H1 (cell line): Measurements from ENCODE around the gene DOCK1. TPM values are rescaled to one million over a fixed set of nuclear protein-coding genes. Genes with fewer than 3 reads are reported as not detected.

Source experiments
- CTCF ChIA-PET: fragments of 300-600 bp; sonication (Branson Sonifier 250); formaldehyde crosslinking; loops from one replicate; lab custom pipeline; 2021; ENCODE audit not compliant: partially characterized antibody; lab: Charles Lee
- POLR2A ChIA-PET: fragments of 300-600 bp; sonication (Branson Sonifier 250); formaldehyde crosslinking; loops from one replicate; lab custom pipeline; 2021; ENCODE audit warnings: inconsistent platforms; ENCODE audit not compliant: partially characterized antibody; lab: Charles Lee
- DNase-seq, 2 experiments: peaks; one replicate each; pipeline versions ENCODE4 v3.0.0 to v3.0.0-alpha.2; 2010 to 2022; ENCODE audit warnings: low spot score in 2 of 2, low read depth in 1 of 2, mixed read lengths in 1 of 2
- FAIRE-seq: peaks from 2 replicates; lab custom pipeline; 2011; peaks lifted over from hg19 to GRCh38; lab: Jason Lieb, UNC
- H2AFZ ChIP-seq: 2 replicates; pipeline ENCODE4 v1.8.1; 2012; ENCODE audit warnings: low read length, inconsistent platforms
- H2AK5ac ChIP-seq: 2 replicates; pipeline ENCODE4 v1.6.1; 2013; ENCODE audit warnings: low read depth, low read length
- H2BK120ac ChIP-seq: replicated peaks from 2 replicates; pipeline ENCODE3; 2013; ENCODE audit warnings: low read depth, low read length, inconsistent platforms
- H2BK12ac ChIP-seq: 2 replicates; pipeline ENCODE4 v1.6.1; 2013; ENCODE audit warnings: low read depth, low read length
- H2BK15ac ChIP-seq: 2 replicates; pipeline ENCODE4 v1.6.1; 2013; ENCODE audit warnings: low read length
- H2BK20ac ChIP-seq: 2 replicates; pipeline ENCODE4 v1.6.1; 2013; ENCODE audit warnings: low read length
- H2BK5ac ChIP-seq: 2 replicates; pipeline ENCODE4 v1.6.1; 2013; ENCODE audit warnings: low read depth, low read length
- H3K14ac ChIP-seq: 2 replicates; pipeline ENCODE4 v1.6.1; 2013; ENCODE audit warnings: inconsistent platforms; ENCODE audit not compliant: insufficient read length
- H3K18ac ChIP-seq: 2 replicates; pipeline ENCODE4 v1.6.1; 2013; ENCODE audit warnings: low read length; ENCODE audit errors: extremely low read depth
- H3K23ac ChIP-seq: 2 replicates; pipeline ENCODE4 v1.6.1; 2013; ENCODE audit warnings: inconsistent platforms; ENCODE audit not compliant: insufficient read length
- H3K23me2 ChIP-seq: 2 replicates; pipeline ENCODE4 v1.6.1; 2013; ENCODE audit warnings: low read depth, low read length
- H3K27ac ChIP-seq: 2 replicates; pipeline ENCODE4 v1.6.1; 2011; ENCODE audit warnings: low read depth, low read length, inconsistent platforms
- H3K27me3 ChIP-seq, 4 experiments: replicated peaks in 1 of 4; 1 replicate in 1 of 4; 2 replicates in 3 of 4; pipeline versions ENCODE4 v1.6.1 to v1.8.1; 2011 to 2013; ENCODE audit warnings: low read length in 3 of 4, mild to moderate bottlenecking in 3 of 4, inconsistent platforms in 2 of 4, mixed read lengths in 2 of 4, moderate library complexity in 1 of 4; ENCODE audit not compliant: control insufficient read depth in 3 of 4, insufficient read depth in 3 of 4; ENCODE audit errors: extremely low read depth in 1 of 4
- H3K36me3 ChIP-seq, 4 experiments: 2 replicates each; pipeline versions ENCODE4 v1.6.1 to v1.8.1; 2011 to 2013; ENCODE audit warnings: mild to moderate bottlenecking in 4 of 4, low read length in 3 of 4, moderate library complexity in 2 of 4, control low read depth in 1 of 4, inconsistent platforms in 1 of 4; ENCODE audit not compliant: insufficient read depth in 4 of 4, control insufficient read depth in 2 of 4
- H3K4ac ChIP-seq: replicated peaks from 2 replicates; pipeline ENCODE3; 2013; ENCODE audit warnings: low read length, low read depth, mixed read lengths, inconsistent platforms; ENCODE audit not compliant: insufficient read length
- H3K4me1 ChIP-seq, 4 experiments: replicated peaks in 1 of 4; 1 replicate in 1 of 4; 2 replicates in 3 of 4; pipeline versions ENCODE4 v1.6.1 to v1.8.1; 2011 to 2013; ENCODE audit warnings: low read length in 3 of 4, inconsistent platforms in 2 of 4, mixed read lengths in 1 of 4; ENCODE audit not compliant: insufficient read depth in 4 of 4, control insufficient read depth in 3 of 4
- H3K4me2 ChIP-seq, 2 experiments: 2 replicates each; pipeline versions ENCODE4 v1.6.1 to v1.8.1; 2011 to 2013; ENCODE audit warnings: low read depth in 2 of 2, low read length in 2 of 2, control low read depth in 1 of 2, inconsistent platforms in 1 of 2, mild to moderate bottlenecking in 1 of 2; ENCODE audit not compliant: insufficient read depth in 1 of 2
- H3K4me3 ChIP-seq, 4 experiments: fragments of 200-600, 300-600 bp in 1 of 4; sonication (generic), shearing (Covaris generic), sonication (Bioruptor Twin) in 1 of 4; 2 replicates each; pipeline versions ENCODE4 v1.5.1 to v1.8.1; 2011 to 2016; ENCODE audit warnings: low read length in 4 of 4, low read depth in 3 of 4, control low read depth in 2 of 4, inconsistent platforms in 2 of 4, mild to moderate bottlenecking in 2 of 4, mixed read lengths in 1 of 4, moderate library complexity in 1 of 4; ENCODE audit not compliant: insufficient read depth in 2 of 4; ENCODE audit errors: extremely low read depth in 1 of 4
- H3K56ac ChIP-seq: replicated peaks from 2 replicates; pipeline ENCODE3; 2013; ENCODE audit warnings: low read depth, mild to moderate bottlenecking, mixed read lengths, low read length, inconsistent platforms; ENCODE audit not compliant: insufficient read length
- H3K79me1 ChIP-seq: 2 replicates; pipeline ENCODE4 v1.6.1; 2013; ENCODE audit warnings: low read depth, low read length, control low read depth
- H3K79me2 ChIP-seq, 2 experiments: 2 replicates each; pipeline versions ENCODE4 v1.6.1 to v1.8.1; 2012 to 2013; ENCODE audit warnings: low read length in 2 of 2, mild to moderate bottlenecking in 2 of 2, inconsistent platforms in 1 of 2; ENCODE audit not compliant: insufficient read depth in 2 of 2, control insufficient read depth in 1 of 2
- H3K9ac ChIP-seq, 4 experiments: replicated peaks in 1 of 4; 1 replicate in 1 of 4; 2 replicates in 3 of 4; pipeline versions ENCODE4 v1.6.1 to v1.8.1; 2011 to 2013; ENCODE audit warnings: low read depth in 3 of 4, low read length in 3 of 4, control low read depth in 2 of 4, mild to moderate bottlenecking in 2 of 4, moderate library complexity in 2 of 4, inconsistent platforms in 1 of 4; ENCODE audit errors: extremely low read depth in 1 of 4
- H3K9me3 ChIP-seq, 2 experiments: 2 replicates each; pipeline versions ENCODE4 v1.6.1 to v1.8.1; 2012 to 2013; ENCODE audit warnings: mild to moderate bottlenecking in 2 of 2, moderate library complexity in 2 of 2, control low read depth in 1 of 2, inconsistent platforms in 1 of 2, low read depth in 1 of 2, low read length in 1 of 2, mixed read lengths in 1 of 2; ENCODE audit not compliant: insufficient read depth in 2 of 2
- H4K20me1 ChIP-seq, 2 experiments: replicated peaks in 1 of 2; 2 replicates each; pipeline versions ENCODE3 to v1.8.1; 2011 to 2013; ENCODE audit warnings: inconsistent platforms in 2 of 2, low read length in 2 of 2, mild to moderate bottlenecking in 1 of 2; ENCODE audit not compliant: insufficient read depth in 2 of 2, control insufficient read depth in 1 of 2
- H4K5ac ChIP-seq: 2 replicates; pipeline ENCODE4 v1.6.1; 2013; ENCODE audit warnings: low read length, low read depth, mixed read lengths, inconsistent platforms; ENCODE audit not compliant: insufficient read length
- H4K8ac ChIP-seq: 2 replicates; pipeline ENCODE4 v1.8.0; 2013; ENCODE audit warnings: mild to moderate bottlenecking, moderate library complexity, low read length, inconsistent platforms; ENCODE audit not compliant: insufficient read depth; ENCODE audit errors: extremely low read depth
- H4K91ac ChIP-seq: replicated peaks from 2 replicates; pipeline ENCODE3; 2013; ENCODE audit warnings: low read length, mixed read lengths, inconsistent platforms; ENCODE audit not compliant: insufficient read length
- BACH1 ChIP-seq: IDR thresholded peaks from 2 replicates; pipeline ENCODE4 v1.6.1; 2012; ENCODE audit warnings: low read length, improper control_type of control experiment
- CTBP2 ChIP-seq: IDR thresholded peaks from 2 replicates; pipeline ENCODE4 v1.7.0; 2011; ENCODE audit warnings: borderline replicate concordance, mild to moderate bottlenecking, moderate library complexity, mixed read lengths, low read length; ENCODE audit not compliant: insufficient read depth, insufficient read length
- CTCF ChIP-seq, 3 experiments: IDR thresholded peaks; 1 replicate in 2 of 3; 2 replicates in 1 of 3; pipeline versions ENCODE4 v1.5.1 to v1.6.1; 2011; ENCODE audit warnings: low read length in 3 of 3, mild to moderate bottlenecking in 3 of 3, inconsistent platforms in 2 of 3, low read depth in 1 of 3, moderate library complexity in 1 of 3; ENCODE audit not compliant: insufficient read depth in 1 of 3; ENCODE audit errors: control extremely low read depth in 1 of 3
- EZH2 ChIP-seq: fragments of 200-600 bp; sonication (generic); IDR thresholded peaks from 2 replicates; pipeline ENCODE4 v1.7.1; 2012; ENCODE audit warnings: low read depth, mild to moderate bottlenecking, moderate library complexity, low read length, inconsistent platforms; ENCODE audit not compliant: severe bottlenecking
- JUN ChIP-seq: IDR thresholded peaks from 2 replicates; pipeline ENCODE4 v1.6.1; 2011; ENCODE audit warnings: low read depth, mild to moderate bottlenecking, improper control_type of control experiment, low read length
- PHF8 ChIP-seq: fragments of 200-600 bp; sonication (generic); conservative IDR thresholded peaks from 2 replicates; pipeline ENCODE4 v1.7.1; 2012; ENCODE audit warnings: low read depth, mild to moderate bottlenecking, inconsistent platforms, low read length, moderate library complexity
- POLR2A ChIP-seq, 2 experiments: IDR thresholded peaks; 1 replicate in 1 of 2; 2 replicates in 1 of 2; pipeline ENCODE4 v1.6.1; 2011; ENCODE audit warnings: low read depth in 2 of 2, low read length in 2 of 2, mild to moderate bottlenecking in 2 of 2; ENCODE audit errors: control extremely low read depth in 1 of 2
- RBBP5 ChIP-seq: IDR thresholded peaks from 2 replicates; pipeline ENCODE4 v1.7.1; 2012; ENCODE audit warnings: low read depth, mild to moderate bottlenecking, inconsistent platforms, low read length, moderate library complexity, borderline replicate concordance
- SIRT6 ChIP-seq: IDR thresholded peaks from one replicate; pipeline ENCODE4 v1.7.1; 2012; ENCODE audit warnings: low read length, inconsistent platforms
- SP4 ChIP-seq: IDR thresholded peaks from 2 replicates; pipeline ENCODE4 v1.6.1; 2012; ENCODE audit warnings: low read length, inconsistent platforms
- WGBS, 2 experiments: shearing (Covaris generic) in 1 of 2; methylation state at CpG; one replicate each; pipeline versions ENCODE4 v1.1.6 to v1.1.7; 2013 to 2015; ENCODE audit warnings: low lambda C conversion rate in 2 of 2, mixed read lengths in 2 of 2, inconsistent platforms in 1 of 2, low coverage in 1 of 2, missing lambda C conversion rate in 1 of 2; ENCODE audit not compliant: insufficient replicate concordance in 2 of 2, insufficient coverage in 1 of 2, insufficient read length in 1 of 2; ENCODE audit errors: extremely low coverage in 1 of 2, missing lambda C conversion rate in 1 of 2; 5-methylcytosine and 5-hydroxymethylcytosine counted together
- polyA plus RNA-seq, 7 experiments: library from polyadenylated mRNA; depleted of rRNA in 3 of 7; stranded (reverse) in 5 of 7; unstranded in 2 of 7; fragments of >200 nt in 5 of 7; fragments of 200-250 nt in 2 of 7; gene quantifications; 1 replicate in 5 of 7; 2 replicates in 1 of 7; 4 replicates in 1 of 7; pipeline versions ENCODE4 v1.2.1 to v1.2.3, GENCODE V29; 2011 to 2013; ENCODE audit warnings: missing spikeins in 2 of 7, mixed read lengths in 2 of 7
- total RNA-seq: library from RNA; stranded (reverse); fragmentation: NEBNext Ultra II Directional; extraction: Animal tissue kit (Norgen Biotek cat#: 25700); gene quantifications from 2 replicates; pipeline ENCODE4 v1.2.1, GENCODE V29; 2021

Gene DOCK1
- total and polyA plus RNA-seq, 2 of the 8 experiments (the other 6 are each of a cell fraction or from before 2014, with no cell fraction given), result 11.6 to 53.0 TPM

GRCh38 chr10:126972635-126973414, 67.6 kb downstream of the DOCK1 start:
- no peaks in the 10 kb centered on the region for H3K9me3 ChIP-seq
- no peak overlapping the region for H2BK12ac ChIP-seq
- no peaks in the 10 kb centered on the region for H3K23me2 ChIP-seq
- H3K18ac ChIP-seq, result no peak overlapping the region
- ChIA-PET POLR2A (no interaction called here), CTCF (no interaction called here)
- no peak overlapping the region for H3K4ac ChIP-seq
- no peak overlapping the region for H2BK15ac ChIP-seq
- H3K27ac ChIP-seq, result no peak overlapping the region
- no peak for FAIRE-seq
- H3K23ac ChIP-seq, result no peak overlapping the region
- H2BK20ac ChIP-seq, result no peak overlapping the region
- no peak overlapping the region for H2AFZ ChIP-seq
- no peaks in the 10 kb centered on the region for H3K27me3 ChIP-seq
- no peak overlapping the region for H3K4me2 ChIP-seq
- H4K20me1 ChIP-seq, result peaks cover 2 to 8% of the 10 kb centered on the region in 2 experiments
- no peak overlapping the region for H4K5ac ChIP-seq
- H4K91ac ChIP-seq, result no peak overlapping the region
- H3K56ac ChIP-seq, result no peak overlapping the region
- no peak overlapping the region for H4K8ac ChIP-seq
- no peak overlapping the region for H2BK5ac ChIP-seq
- H3K9ac ChIP-seq, result no peak overlapping the region
- H2AK5ac ChIP-seq, result no peak overlapping the region
- no peak for DNase-seq
- H2BK120ac ChIP-seq, result no peak overlapping the region
- peaks cover 0 to 10% of the 10 kb centered on the region in 2 experiments; a peak in 2 of 4 replicates for H3K79me2 ChIP-seq
- no peak overlapping the region for H3K4me3 ChIP-seq
- H3K14ac ChIP-seq, result no peak overlapping the region
- 87% methylated on average over 11 of the region's 11 CpGs; no CpG with 5 or more reads in 1 of the 2 experiments for WGBS, 2 experiments
- H3K36me3 ChIP-seq, result peaks cover 0 to 6% (median 1%) of the 10 kb centered on the region in 4 experiments; a peak in 3 of 8 replicates
- H3K4me1 ChIP-seq, result peaks cover 0 to 2% (median 0%) of the 10 kb centered on the region in 4 experiments; a peak in 2 of 7 replicates
- no peaks in the 10 kb centered on the region; the same call in 1 of the 2 replicates for H3K79me1 ChIP-seq
- no peak for TF ChIP-seq SIRT6
- TF ChIP-seq EZH2, result no peak
- TF ChIP-seq CTCF (IDR thresholded peaks at IDR 0.05; ENCODE audit: control extremely low read depth in 1 of 3, insufficient read depth in 1 of 3, low read depth in 1 of 3, low read length in 3 of 3), result no peak
- no peak for TF ChIP-seq BACH1
- no peak for TF ChIP-seq CTBP2
- no peak for TF ChIP-seq RBBP5
- TF ChIP-seq SP4, result no peak
- TF ChIP-seq JUN, result no peak
- TF ChIP-seq POLR2A (IDR thresholded peaks at IDR 0.05; ENCODE audit: control extremely low read depth in 1 of 2, low read depth in 2 of 2, low read length in 2 of 2), result no peak
- TF ChIP-seq PHF8, result no peak
